Fibroblast of peridontal ligament (primary cell): ENCODE results near the gene FCN1.

Source experiments
- DNase-seq: peaks from one replicate; pipeline ENCODE4 v3.0.0-alpha.2; 2010; ENCODE audit errors: extremely low read depth

The FCN1 gene

GRCh38 chr9:134891713-134892112 is 26.0 kb downstream of the FCN1 start:
- DNase-seq = no peak

GRCh38 chr9:134891053-134891452 is 26.7 kb downstream of the FCN1 start:
- no peak for DNase-seq

GRCh38 chr9:134890155-134890495 is 27.6 kb downstream of the FCN1 start:
- DNase-seq = no peak

- DNase-seq = no peak
Measured at GRCh38 chr9:134889386-134890154, 28.1 kb downstream of the FCN1 start.

- no peak for DNase-seq
Measured at GRCh38 chr9:134888603-134889190, 29.0 kb downstream of the FCN1 start.

GRCh38 chr9:134887686-134888602 is 29.8 kb downstream of the FCN1 start:
- DNase-seq = no peak

GRCh38 chr9:134887219-134887618 is 30.5 kb downstream of the FCN1 start:
- DNase-seq = no peak

- no peak for DNase-seq
Measured at GRCh38 chr9:134886413-134886913, 31.2 kb downstream of the FCN1 start.

- DNase-seq = no peak
Measured at GRCh38 chr9:134885679-134886412, 31.9 kb downstream of the FCN1 start.

GRCh38 chr9:134885001-134885678 is 32.6 kb downstream of the FCN1 start:
- no peak for DNase-seq

- no peak for DNase-seq
Measured at GRCh38 chr9:134884492-134884891, 33.2 kb downstream of the FCN1 start.

GRCh38 chr9:134883040-134883782 is 34.5 kb downstream of the FCN1 start:
- no peak for DNase-seq

- no peak for DNase-seq
Measured at GRCh38 chr9:134882204-134882785, 35.4 kb downstream of the FCN1 start.

- DNase-seq = no peak
Measured at GRCh38 chr9:134881313-134881670, 36.4 kb downstream of the FCN1 start.

- no peak for DNase-seq
Measured at GRCh38 chr9:134880484-134881312, 37.0 kb downstream of the FCN1 start, which contains the start of gene FCN2. FCN2 (plus strand) TSS chr9:134880810; CDS start chr9:134880822, 12 bp downstream.

- DNase-seq = no peak
Measured at GRCh38 chr9:134879664-134880483, 37.8 kb downstream of the FCN1 start.

GRCh38 chr9:134877541-134877940 is 40.2 kb downstream of the FCN1 start:
- DNase-seq = no peak

- no peak for DNase-seq
Measured at GRCh38 chr9:134875371-134875770, 42.3 kb downstream of the FCN1 start.
